HG02981 (cell line): Measurements from ENCODE around the gene PPFIA4.

Source experiments
- ATAC-seq: cut with Tn5 transposase; IDR thresholded peaks from one replicate; pipeline ENCODE4 v1.9.1; 2021; ENCODE audit warnings: mild to moderate bottlenecking, moderate library complexity; ENCODE audit not compliant: unreplicated experiment

PPFIA4 gene

DNA sequence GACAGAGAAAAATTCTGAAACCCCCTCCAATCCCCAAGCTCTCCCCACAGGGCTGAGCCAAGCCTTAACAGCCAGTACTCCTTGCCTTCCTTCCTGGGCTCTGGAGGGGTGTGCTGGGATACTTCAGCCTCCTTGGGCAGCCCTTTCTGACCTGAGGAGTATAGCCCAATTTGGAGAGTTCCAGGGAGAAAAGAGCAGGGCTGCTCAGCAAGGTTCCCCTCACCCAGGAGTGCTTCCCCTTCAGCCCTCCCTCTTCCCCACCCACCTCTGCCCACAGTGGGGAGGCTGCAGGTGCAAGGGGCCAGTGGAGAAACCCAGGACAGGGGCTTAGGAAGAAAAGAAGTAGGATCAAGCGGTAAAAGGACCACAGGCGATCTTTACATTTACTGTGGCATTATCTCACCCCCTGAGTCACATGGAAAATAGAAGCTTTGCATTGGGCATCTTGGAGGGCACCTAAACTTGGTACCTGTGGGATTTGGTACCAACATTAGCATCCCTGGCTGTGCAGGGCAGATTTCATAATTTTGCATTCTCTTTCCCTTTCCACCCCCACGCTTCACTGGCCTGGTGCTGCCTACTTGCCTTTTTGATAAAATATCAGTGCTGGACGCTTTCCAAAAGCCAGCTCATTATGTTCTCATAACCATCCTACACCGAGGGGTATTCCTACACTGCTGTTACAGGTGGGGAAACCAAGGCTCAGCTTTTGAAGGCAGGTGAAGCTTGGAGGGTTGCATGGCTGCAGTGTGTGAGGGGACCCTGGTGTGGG lies 98.4 kb downstream of the PPFIA4 start:
- ATAC-seq, result no peak

DNA sequence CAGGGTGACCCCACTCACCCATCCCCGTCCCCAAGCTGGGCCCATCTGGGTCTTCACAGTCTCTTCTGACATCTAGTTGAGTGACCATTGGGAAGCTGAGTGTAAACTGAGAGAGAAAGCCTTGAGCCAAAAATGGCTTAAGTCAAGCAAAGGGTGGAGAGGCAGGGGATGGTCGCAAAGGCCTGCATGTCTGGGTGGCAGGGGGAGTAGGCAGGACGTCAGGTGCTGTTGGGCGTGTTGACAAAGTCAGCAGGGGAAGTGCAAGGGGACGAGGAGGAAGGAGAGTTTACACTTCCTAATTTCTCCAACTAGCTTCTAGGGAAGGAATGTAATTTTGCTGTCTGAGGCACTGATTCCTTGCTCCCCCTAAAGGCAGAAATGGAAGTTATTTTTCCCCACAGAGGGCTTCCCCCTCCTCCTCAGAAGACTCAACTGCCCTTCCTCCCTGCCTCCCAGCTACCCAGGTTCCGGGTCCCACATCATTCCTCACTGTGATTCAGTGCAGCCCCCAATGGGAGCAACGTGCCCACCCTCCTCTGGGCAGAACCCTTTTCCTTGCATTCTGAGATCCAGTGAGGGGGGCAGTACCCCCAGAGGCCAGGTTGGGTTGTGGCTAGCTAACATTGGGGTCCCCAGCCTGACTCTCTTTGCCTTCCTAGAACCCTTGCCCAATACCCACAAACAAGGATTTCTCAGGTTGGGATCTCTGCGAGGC lies 100.0 kb downstream of the PPFIA4 start:
- ATAC-seq, result no peak

DNA sequence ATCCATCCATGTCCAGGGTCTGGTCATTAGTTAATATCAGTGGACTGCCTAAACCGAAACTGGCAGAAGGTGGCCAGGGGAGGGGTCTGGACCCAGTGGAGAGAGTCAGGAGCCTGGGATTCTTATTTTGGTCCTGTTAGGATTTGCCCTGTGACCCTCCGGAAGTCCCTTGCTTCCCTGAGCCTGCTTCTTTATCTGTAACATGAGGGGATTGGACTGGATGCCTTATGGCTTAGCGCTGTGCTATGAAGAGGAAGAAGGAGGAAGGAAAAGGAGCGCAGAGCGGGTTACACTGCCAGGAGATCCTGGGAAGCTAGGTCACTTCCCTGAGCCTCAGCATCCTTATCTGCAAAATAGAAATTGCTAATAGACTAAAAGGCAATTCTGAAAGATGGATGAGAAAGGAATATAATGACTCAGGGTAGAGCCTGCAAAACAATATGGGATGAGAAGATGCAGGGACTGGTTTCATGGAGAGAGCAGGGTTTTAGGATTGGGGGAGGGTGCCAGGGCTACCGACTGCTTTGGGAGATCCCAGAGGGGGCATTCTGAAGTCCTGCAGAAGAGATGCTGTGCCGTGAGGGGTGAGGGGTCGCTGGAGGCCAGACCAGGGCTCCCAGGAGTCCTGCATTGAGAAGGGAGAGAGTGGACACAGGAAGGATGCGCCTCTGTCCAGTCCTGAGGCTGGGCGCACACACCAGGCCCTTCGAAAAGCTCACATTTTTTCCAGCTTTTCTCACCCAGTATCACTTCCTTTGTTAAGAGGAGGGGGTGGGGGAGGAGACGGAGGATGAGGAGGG lies 100.8 kb downstream of the PPFIA4 start:
- no peak for ATAC-seq

DNA sequence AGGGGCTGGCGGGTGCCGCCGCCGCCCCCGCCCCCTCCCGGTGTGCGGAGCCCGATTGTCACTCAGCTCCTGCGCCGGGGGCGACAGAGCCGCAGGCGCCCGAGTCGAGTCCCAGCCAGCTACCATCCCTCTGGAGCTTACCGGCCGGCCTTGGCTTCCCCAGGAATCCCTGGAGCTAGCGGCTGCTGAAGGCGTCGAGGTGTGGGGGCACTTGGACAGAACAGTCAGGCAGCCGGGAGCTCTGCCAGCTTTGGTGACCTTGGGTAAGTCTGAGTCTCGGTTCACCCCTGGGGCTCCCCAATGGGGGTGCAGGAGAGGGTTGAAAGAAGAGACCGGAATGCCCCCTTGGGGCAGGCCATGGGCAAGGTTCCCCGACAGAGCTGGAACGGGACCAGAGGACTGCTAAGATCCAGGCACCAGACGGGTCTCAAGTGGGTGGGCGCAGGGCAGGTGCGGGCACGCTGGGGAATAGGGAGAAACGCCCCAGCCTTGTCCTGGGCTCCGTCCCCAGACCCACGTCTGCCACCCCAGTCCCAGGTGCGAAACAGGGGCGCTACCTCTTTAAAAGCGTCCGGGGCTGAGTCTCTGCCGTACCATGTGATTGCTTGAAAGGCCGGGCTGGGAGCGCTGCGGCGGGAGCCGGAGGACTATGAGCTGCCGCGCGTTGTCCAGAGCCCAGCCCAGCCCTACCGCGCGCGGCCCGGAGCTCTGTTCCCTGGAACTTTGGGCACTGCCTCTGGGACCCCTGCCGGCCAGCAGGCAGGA lies 101.6 kb downstream of the PPFIA4 start, which contains the start of gene ADORA1:
Gene ADORA1, plus strand, starts transcription at position 61 of the 765 bp plus-strand sequence. CDS start 1,116 bp downstream, outside the sequence.
- ATAC-seq, result no peak

DNA sequence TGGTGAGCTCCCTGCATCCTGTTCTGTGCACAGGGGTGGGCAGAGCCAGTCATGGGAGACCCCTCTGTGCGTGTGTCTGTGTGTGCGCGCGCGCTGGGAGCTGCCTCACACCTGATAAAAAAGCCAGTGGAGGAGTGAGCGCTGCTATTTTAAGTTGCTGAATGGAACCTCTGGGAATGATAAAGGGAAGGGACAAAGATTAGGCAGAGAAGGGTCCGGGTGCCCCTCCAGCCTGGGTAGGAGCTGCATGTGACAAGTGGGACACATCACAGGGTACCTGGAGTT lies 102.1 kb downstream of the PPFIA4 start:
- ATAC-seq, result no peak
